Activated CD8-positive, alpha-beta T cell treated with anti-CD3 and anti-CD28 coated beads for 36 hours (primary cell): ENCODE results near the gene ATG13. TPM values are rescaled to one million over a fixed set of nuclear protein-coding genes. Genes with fewer than 3 reads are reported as not detected.

Source experiments
- ATAC-seq: fragments of 200-7000 bp; cut with Tn5 transposase; one replicate; pipeline ENCODE4 v1.10.0; 2021; ENCODE audit warnings: mild to moderate bottlenecking, moderate library complexity
- CTCF ChIA-PET: fragments of 350-600 bp; sonication (Branson Sonifier 250); formaldehyde crosslinking; loops from one replicate; lab custom pipeline; 2021; ENCODE audit warnings: antibody characterized with exemption; lab: Charles Lee
- POLR2A ChIA-PET: fragments of 350-600 bp; sonication (Branson Sonifier 250); formaldehyde crosslinking; loops from one replicate; lab custom pipeline; 2021; ENCODE audit warnings: antibody characterized with exemption; lab: Charles Lee
- DNase-seq: peaks from one replicate; pipeline ENCODE4 v3.0.0-alpha.2; 2020
- H3K27ac Mint-ChIP-seq: one replicate; pipeline ENCODE4 v1.8.0; 2021; ENCODE audit warnings: mild to moderate bottlenecking, mixed read lengths
- H3K27me3 Mint-ChIP-seq: one replicate; pipeline ENCODE4 v1.8.0; 2021; ENCODE audit warnings: mixed read lengths
- H3K36me3 Mint-ChIP-seq: one replicate; pipeline ENCODE4 v1.8.0; 2021; ENCODE audit warnings: low read depth, mixed read lengths
- H3K4me1 Mint-ChIP-seq: one replicate; pipeline ENCODE4 v1.8.0; 2021; ENCODE audit warnings: low read depth, mixed read lengths
- H3K4me3 Mint-ChIP-seq: one replicate; pipeline ENCODE4 v1.8.0; 2021; ENCODE audit warnings: mild to moderate bottlenecking, moderate library complexity, mixed read lengths
- H3K9me3 Mint-ChIP-seq: one replicate; pipeline ENCODE4 v1.8.0; 2021; ENCODE audit warnings: mixed read lengths
- intact Hi-C: fragments of 100-400 bp; cut with micrococcal nuclease; formaldehyde crosslinking; loops from one replicate; pipeline ENCODE4 v1.10.0; 2022
- total RNA-seq, 2 experiments: library from RNA; stranded (reverse); gene quantifications; one replicate each; pipeline ENCODE4 v1.2.3, GENCODE V29; 2021
- TF ChIP-seq, protein P1 (sequence below): fragments of 200-600 bp; IDR thresholded peaks from one replicate; pipeline ENCODE4 v1.8.0; 2022; ENCODE audit warnings: antibody characterized with exemption, mild to moderate bottlenecking

ATG13 gene
- total RNA-seq, 2 experiments from 2014 or later = 53.4 to 61.2 TPM

DNA sequence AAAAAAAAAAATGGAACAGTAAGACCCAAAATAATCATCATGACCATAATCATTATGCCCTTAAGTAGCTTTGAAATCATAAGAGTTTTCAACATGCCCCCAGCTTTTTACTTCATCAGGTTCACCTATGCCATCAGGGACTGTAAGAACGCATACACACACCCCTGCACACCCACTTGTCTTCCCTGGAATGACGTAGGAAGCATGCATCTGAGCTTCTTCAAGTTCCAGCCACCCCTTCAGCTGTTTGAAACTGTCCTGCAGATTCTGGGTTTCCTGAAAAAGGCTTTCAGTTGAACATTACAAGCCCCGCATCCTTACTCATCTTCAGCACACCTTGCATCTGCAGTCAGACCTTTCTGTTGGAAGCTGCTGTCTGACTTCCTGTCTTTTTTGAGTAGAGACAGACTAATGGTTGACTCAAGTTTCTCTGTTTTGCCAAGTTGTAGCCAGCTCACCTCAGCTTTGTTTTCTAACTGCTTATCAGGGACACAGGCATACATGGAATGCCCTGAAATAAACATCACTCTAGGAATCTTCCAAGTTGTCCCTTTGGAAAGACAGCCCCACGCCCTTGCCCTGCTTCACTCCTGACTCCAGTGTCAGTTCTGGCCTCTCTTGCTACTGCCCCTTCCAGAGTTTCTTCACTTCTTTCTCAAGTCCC is 46.1 kb downstream of the ATG13 start:
- Mint-ChIP-seq H3K27ac (no peak overlapping the region), H3K4me1 (no peaks in the 10 kb centered on the region), H3K4me3 (no peak overlapping the region), H3K36me3 (peaks cover 23% of the 10 kb centered on the region), H3K9me3 (no peaks in the 10 kb centered on the region), H3K27me3 (no peaks in the 10 kb centered on the region)
- ChIA-PET CTCF (interaction anchor here (1.5 kb wide), 1 partner anchor 46 kb away, joined by 3 read pairs; the partner anchor contains the start of genes ATG13 and HARBI1), POLR2A (interaction anchor here (0.8 kb wide), 1 partner anchor 172 kb away, joined by 3 read pairs; no protein-coding TSS in a partner anchor)
- ATAC-seq (no peak), DNase-seq (no peak)
- TF ChIP-seq, protein P1, sequence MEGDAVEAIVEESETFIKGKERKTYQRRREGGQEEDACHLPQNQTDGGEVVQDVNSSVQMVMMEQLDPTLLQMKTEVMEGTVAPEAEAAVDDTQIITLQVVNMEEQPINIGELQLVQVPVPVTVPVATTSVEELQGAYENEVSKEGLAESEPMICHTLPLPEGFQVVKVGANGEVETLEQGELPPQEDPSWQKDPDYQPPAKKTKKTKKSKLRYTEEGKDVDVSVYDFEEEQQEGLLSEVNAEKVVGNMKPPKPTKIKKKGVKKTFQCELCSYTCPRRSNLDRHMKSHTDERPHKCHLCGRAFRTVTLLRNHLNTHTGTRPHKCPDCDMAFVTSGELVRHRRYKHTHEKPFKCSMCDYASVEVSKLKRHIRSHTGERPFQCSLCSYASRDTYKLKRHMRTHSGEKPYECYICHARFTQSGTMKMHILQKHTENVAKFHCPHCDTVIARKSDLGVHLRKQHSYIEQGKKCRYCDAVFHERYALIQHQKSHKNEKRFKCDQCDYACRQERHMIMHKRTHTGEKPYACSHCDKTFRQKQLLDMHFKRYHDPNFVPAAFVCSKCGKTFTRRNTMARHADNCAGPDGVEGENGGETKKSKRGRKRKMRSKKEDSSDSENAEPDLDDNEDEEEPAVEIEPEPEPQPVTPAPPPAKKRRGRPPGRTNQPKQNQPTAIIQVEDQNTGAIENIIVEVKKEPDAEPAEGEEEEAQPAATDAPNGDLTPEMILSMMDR = no peak
- intact Hi-C loops = no loop called here

DNA sequence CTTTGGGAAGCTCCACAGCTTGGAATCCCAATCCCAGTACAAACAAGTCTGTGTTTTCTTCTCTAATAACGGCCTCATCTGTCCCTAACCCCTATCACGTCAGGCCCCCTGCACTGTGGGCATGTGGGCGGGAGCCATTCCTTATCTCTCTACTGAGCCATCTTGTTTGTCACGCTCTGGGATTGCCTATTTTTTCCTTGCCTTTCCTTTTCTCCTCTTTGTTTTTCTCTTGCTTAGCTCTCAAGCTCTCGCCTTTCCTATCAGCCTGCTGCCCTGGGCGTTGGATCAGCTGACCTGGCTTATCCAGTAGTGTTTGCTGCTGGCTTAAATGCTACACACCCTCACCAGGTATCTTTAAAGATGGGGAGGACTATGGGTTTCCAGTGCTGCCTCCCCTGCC is 47.3 kb downstream of the ATG13 start:
- Mint-ChIP-seq H3K27me3 (no peaks in the 10 kb centered on the region), H3K36me3 (peaks cover 17% of the 10 kb centered on the region), H3K4me3 (no peak overlapping the region), H3K4me1 (peaks cover 4% of the 10 kb centered on the region), H3K27ac (no peak overlapping the region), H3K9me3 (no peaks in the 10 kb centered on the region)
- ChIA-PET CTCF (no interaction called here), POLR2A (interaction anchor here (0.9 kb wide), 1 partner anchor 32 kb away, joined by 3 read pairs; no protein-coding TSS in a partner anchor)
- DNase-seq (no peak), ATAC-seq (no peak)
- TF ChIP-seq, protein P1 = no peak
- intact Hi-C loops = no loop called here

DNA sequence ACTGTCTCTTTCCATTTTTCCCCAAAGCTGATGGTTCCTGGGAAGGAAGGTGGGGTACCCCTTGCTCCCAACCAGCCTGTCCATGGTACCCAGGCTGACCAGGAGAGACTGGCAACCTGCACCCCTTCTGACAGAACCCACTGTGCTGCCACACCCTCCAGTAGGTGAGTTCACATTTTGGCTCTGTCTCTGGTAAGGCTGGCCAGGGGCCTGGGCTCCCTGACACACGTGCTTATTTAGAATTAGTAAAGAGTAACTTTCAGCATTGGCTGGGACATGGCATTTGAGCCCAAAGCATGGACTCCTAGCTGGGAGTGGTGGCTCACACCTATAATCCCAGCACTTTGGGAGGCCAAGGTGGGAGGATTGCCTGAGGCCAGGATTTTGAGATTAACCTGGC is 48.0 kb downstream of the ATG13 start:
- H3K27ac Mint-ChIP-seq = no peak overlapping the region
- TF ChIP-seq, protein P1 = no peak
- no peaks in the 10 kb centered on the region for H3K9me3 Mint-ChIP-seq
- H3K4me1 Mint-ChIP-seq = peaks cover 9% of the 10 kb centered on the region
- no peaks in the 10 kb centered on the region for H3K27me3 Mint-ChIP-seq
- H3K4me3 Mint-ChIP-seq = no peak overlapping the region
- POLR2A ChIA-PET = interaction anchor here (0.9 kb wide), 1 partner anchor 33 kb away, joined by 3 read pairs; no protein-coding TSS in a partner anchor
- CTCF ChIA-PET = no interaction called here
- ATAC-seq = no peak
- intact Hi-C loops = no loop called here
- no peak for DNase-seq
- H3K36me3 Mint-ChIP-seq = peaks cover 17% of the 10 kb centered on the region

DNA sequence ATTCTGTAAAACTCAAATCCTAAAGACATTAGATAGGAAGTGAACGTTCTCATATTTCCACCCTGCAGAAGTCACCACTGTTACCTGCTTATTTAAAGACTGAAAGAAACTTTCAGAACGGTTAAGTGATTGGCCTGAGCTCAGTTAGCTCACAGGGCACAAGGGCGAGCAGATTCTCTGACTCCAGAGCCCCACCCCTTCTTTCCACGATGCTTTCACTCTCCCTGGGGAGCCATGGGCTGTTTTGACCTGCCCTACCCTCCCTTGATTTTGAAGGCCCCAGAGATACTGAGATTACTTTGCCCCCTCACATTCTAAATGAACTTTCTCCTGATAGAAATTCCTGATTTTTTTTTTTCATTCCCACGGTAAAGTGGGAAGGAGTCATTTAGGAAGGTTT is 49.2 kb downstream of the ATG13 start:
- peaks cover 17% of the 10 kb centered on the region for H3K36me3 Mint-ChIP-seq

DNA sequence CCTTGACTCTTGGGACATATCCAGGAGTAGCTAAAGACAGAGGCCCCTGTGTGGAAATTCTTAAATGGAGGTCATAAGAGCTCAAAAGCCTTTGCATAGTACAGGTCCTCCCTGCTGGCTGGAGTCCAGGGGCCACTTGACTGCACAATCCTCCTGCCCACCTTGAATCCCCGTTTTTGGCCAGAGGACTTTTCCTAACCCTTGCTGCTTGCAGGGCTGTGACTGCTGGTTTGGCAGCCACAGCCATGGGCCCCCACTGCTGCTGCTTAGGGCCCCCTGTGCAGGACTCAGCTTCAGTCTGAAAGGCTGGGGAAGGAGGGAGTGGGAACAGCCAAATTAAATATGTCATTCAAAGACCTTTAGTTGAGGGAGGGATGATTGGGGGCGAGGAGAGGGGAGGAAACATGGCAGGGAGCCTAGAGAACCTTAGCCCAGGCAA is 49.7 kb downstream of the ATG13 start:
- no peaks in the 10 kb centered on the region for H3K27me3 Mint-ChIP-seq
- no peak for DNase-seq
- CTCF ChIA-PET = no interaction called here
- TF ChIP-seq, protein P1 = no peak
- peaks cover 19% of the 10 kb centered on the region for H3K36me3 Mint-ChIP-seq
- no peak overlapping the region for H3K4me3 Mint-ChIP-seq
- intact Hi-C loops = no loop called here
- H3K9me3 Mint-ChIP-seq = no peaks in the 10 kb centered on the region
- peaks cover 22% of the 10 kb centered on the region for H3K4me1 Mint-ChIP-seq
- POLR2A ChIA-PET = no interaction called here
- no peak overlapping the region for H3K27ac Mint-ChIP-seq
- ATAC-seq = no peak

More for the DNA sequence above, 49.2 kb downstream of the ATG13 start:
- ChIA-PET POLR2A (no interaction called here), CTCF (no interaction called here)
- Mint-ChIP-seq H3K27ac (no peak overlapping the region), H3K4me3 (no peak overlapping the region), H3K9me3 (no peaks in the 10 kb centered on the region), H3K4me1 (peaks cover 18% of the 10 kb centered on the region), H3K27me3 (no peaks in the 10 kb centered on the region)
- TF ChIP-seq, protein P1 = no peak
- intact Hi-C loops = no loop called here
- DNase-seq (no peak), ATAC-seq (no peak)
